Transverse colon (tissue), 3 donors: ENCODE results near the gene HELZ.

Source experiments
- CTCF ChIP-seq, 5 experiments: fragments of 200-600 bp in 3 of 5; fragments of 450-650 bp in 2 of 5; sonication (generic) in 3 of 5; IDR thresholded peaks; 1 replicate in 2 of 5; 2 replicates in 3 of 5; pipeline ENCODE4 v1.5.1; 2016 to 2017; ENCODE audit warnings: antibody characterized with exemption in 5 of 5, inconsistent platforms in 3 of 5, mild to moderate bottlenecking in 2 of 5, moderate library complexity in 1 of 5
- EP300 ChIP-seq: sonication (generic); formaldehyde crosslinking; IDR thresholded peaks from one replicate; pipeline ENCODE4 v1.6.1; 2017; ENCODE audit warnings: antibody characterized with exemption, low read depth

GRCh38 chr17:67136191-67137025 lies 108.6 kb downstream of the HELZ start:
- TF ChIP-seq CTCF (IDR thresholded peaks at IDR 0.05) (no peak), EP300 (no peak)
